ENCODE results near the gene ANTKMT.

ANTKMT gene

GRCh38 chr16:766008-766819 is 45.3 kb downstream of the ANTKMT start:
- DNase-seq, result no peak

GRCh38 chr16:766820-767640 is 46.1 kb downstream of the ANTKMT start:
- no peak for DNase-seq

GRCh38 chr16:767743-768235 is 46.8 kb downstream of the ANTKMT start:
- DNase-seq, result no peak

GRCh38 chr16:768428-768827 is 47.5 kb downstream of the ANTKMT start:
- DNase-seq, result no peak

GRCh38 chr16:769184-769784 is 48.3 kb downstream of the ANTKMT start:
- DNase-seq, result no peak

- no peak for DNase-seq
These were observed 49.0 kb downstream of the ANTKMT start for GRCh38 chr16:769934-770333.

GRCh38 chr16:770411-770810 is 49.5 kb downstream of the ANTKMT start:
- DNase-seq, result no peak

Measured in activated CD4-positive, alpha-beta T cell treated with anti-CD3 and anti-CD28 coated beads for 48 hours (primary cell).